OCI-LY3 (cell line): Measurements from ENCODE around the gene LPAR2.

ENCODE experiments used
- EZH2phosphoT487 ChIP-seq: fragments of 200-600 bp; shearing (Covaris generic); IDR thresholded peaks from 2 replicates; pipeline ENCODE4 v1.6.1; 2018; ENCODE audit warnings: antibody characterized with exemption, mixed run types, low read depth
- TF ChIP-seq, protein P1 (sequence below): fragments of 200-600, 300-600 bp; sonication (generic); IDR thresholded peaks from 2 replicates; pipeline ENCODE4 v1.5.1; 2014; ENCODE audit warnings: antibody characterized with exemption, low read length, low read depth

DNA sequence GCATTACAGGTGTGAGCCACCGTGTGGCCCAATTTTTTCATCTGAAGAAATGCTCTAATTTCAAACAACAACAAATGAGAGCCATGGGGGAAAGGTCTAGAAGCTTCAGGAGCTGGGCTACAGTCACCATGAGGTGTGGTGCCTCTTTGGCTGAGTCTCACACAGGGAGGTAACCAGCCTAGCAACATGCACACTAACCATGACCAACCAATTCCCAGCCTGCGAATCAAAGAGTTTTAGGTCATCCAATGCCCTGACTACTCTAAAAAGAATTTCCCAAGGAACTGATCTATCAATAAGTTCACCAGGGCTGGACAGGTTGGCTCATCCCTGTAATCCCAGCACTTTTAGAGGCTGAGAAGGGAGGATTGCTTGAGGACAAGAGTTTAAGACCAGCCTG is 39.5 kb downstream of the LPAR2 start:
- TF ChIP-seq, protein P1, sequence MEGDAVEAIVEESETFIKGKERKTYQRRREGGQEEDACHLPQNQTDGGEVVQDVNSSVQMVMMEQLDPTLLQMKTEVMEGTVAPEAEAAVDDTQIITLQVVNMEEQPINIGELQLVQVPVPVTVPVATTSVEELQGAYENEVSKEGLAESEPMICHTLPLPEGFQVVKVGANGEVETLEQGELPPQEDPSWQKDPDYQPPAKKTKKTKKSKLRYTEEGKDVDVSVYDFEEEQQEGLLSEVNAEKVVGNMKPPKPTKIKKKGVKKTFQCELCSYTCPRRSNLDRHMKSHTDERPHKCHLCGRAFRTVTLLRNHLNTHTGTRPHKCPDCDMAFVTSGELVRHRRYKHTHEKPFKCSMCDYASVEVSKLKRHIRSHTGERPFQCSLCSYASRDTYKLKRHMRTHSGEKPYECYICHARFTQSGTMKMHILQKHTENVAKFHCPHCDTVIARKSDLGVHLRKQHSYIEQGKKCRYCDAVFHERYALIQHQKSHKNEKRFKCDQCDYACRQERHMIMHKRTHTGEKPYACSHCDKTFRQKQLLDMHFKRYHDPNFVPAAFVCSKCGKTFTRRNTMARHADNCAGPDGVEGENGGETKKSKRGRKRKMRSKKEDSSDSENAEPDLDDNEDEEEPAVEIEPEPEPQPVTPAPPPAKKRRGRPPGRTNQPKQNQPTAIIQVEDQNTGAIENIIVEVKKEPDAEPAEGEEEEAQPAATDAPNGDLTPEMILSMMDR, result no peak
- no peak for TF ChIP-seq EZH2phosphoT487
